ENCODE results near the gene ATP6V0E1.

The ATP6V0E1 gene

DNA sequence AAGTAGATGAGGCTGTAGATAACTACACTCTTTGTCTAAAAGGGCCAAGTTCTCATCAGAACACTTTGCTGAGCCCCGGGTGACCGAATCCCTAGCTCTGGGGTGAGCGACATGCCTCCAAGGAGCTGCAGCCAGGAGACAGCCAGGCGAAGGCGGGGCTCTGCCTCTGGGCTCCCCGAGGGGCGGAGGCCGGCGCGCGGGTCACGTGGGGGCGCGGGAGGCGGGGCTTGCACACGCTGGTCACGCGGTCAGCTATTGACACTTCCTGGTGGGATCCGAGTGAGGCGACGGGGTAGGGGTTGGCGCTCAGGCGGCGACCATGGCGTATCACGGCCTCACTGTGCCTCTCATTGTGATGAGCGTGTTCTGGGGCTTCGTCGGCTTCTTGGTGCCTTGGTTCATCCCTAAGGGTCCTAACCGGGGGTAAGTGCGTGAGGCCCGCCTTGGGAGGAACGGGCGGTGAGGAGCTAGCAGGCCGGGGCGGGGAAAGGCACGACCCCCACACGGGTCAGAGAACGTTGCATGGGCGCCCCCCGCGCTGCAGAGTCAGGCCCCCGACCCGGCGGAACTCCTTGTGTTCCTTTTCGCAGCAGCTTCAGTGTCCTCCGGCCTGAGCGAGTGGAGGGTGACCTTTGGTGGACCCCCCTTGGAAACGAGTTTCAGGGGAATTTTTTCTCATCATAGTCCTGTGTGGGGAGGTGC, at the start of gene ATP6V0E1:
TSS of gene ATP6V0E1 (plus strand) at position 230 of the 702 bp plus-strand sequence. CDS start at position 320, 90 bp downstream.
- peak; percentile 91 to 95 (median 93) for DNase-seq (ENCODE audit: low read depth in 3 of 3)

- no peak for DNase-seq (ENCODE audit: low read depth in 3 of 3)
Measured at GRCh38 chr5:172935096-172935495, 48.5 kb upstream of the ATP6V0E1 start.

GRCh38 chr5:172936401-172936800, 47.2 kb upstream of the ATP6V0E1 start:
- no peak for DNase-seq (ENCODE audit: low read depth in 3 of 3)

DNA sequence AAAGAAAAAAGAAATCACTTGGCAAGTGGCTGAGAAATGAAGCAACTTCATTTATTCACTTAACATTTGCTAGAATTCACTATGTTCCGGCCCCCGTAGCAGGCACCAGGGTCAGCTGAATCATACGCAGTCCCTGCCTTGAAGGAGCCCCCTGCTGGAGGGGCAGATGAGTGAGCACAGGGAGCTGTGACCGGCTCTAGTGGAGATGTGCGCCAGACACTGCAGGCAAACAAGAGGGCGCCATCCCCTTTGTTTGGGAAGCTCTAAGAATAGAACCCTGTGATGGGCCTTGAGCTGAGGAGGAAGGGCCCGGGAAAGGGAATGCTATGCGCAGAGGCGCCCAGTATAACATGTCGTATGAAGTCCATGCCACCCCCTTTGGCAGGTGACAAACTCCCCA, 44.5 kb upstream of the ATP6V0E1 start:
- no peak for DNase-seq (ENCODE audit: low read depth in 3 of 3)

DNA sequence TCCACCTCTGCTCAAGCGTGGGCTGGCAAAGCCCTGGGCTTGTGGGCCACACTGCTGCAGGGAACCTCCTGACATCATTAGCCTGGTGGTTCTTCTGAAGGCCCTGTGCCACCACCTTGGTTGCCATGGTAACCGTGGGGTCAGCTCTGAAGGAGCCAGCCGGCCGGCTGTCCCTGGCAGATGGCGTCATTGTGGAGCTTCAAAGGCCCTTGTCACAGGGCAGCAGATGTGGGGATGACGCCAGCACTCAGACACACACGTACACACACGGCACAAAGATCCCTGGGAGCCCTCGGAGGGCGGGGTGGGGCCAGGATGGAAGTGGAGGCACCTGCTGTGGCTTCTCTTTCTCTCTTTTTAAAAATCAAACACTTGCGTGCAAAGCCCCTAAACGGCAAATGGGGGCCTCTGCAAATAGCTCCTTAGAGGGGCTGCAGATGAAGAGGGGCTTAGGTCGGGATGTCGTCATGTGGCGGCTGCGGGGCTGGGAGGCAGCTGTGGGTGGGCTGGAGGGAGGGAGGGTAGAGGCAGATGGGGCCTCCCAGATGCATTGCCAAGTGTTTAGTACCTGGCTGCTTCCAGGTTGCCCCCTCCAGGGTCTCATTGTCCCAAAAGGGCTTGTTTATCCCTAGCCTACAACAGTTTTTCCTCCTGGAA, 43.8 kb upstream of the ATP6V0E1 start:
- no peak for DNase-seq (ENCODE audit: low read depth in 3 of 3)

DNA sequence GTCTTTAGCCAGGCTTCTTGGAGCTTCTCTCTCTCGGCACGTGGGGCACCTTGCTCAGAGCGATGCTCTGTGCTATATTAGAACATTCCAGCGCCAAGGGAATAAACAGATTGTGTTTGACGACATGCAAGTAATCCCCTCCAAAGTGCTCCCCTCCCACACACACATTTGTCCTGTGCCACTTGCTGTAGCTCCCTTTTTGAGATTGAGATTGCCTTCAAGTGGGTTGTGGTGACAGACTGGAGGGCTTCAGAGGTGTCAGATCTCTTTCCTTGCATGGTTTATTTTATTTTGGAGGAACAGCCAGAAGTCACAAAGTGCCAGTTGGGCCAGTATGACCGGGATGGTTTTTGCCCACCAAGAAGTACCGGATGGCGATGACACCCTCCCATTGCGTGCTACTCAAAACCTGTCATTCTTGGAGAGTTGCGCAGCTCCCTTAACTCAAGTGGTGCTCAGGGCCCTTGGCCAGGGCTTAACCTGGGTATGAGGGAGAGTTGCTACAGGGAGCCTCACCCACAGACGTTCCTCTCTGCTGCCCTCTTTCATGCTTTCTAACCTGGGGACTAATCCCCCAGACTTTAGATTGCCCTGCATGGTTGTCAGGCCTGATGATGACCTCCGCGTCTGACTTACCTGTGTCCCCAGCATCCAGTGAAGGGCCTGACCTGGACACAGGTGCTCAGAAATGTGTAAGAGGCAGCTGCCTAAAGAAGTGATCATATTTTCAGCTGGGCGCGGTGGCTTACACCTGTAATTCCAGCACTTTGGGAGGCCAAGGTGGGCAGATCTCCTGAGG, 43.1 kb upstream of the ATP6V0E1 start:
- no peak for DNase-seq (ENCODE audit: low read depth in 3 of 3)

- DNase-seq (ENCODE audit: low read depth in 3 of 3): no peak
Measured at GRCh38 chr5:172941067-172941516, 42.5 kb upstream of the ATP6V0E1 start.

GRCh38 chr5:172942556-172942955, 41.0 kb upstream of the ATP6V0E1 start:
- no peak for DNase-seq (ENCODE audit: low read depth in 3 of 3)

GRCh38 chr5:172943283-172943841, 40.2 kb upstream of the ATP6V0E1 start:
- DNase-seq (ENCODE audit: low read depth in 3 of 3): no peak

GRCh38 chr5:172943906-172944305, 39.7 kb upstream of the ATP6V0E1 start:
- no peak for DNase-seq (ENCODE audit: low read depth in 3 of 3)

- DNase-seq (ENCODE audit: low read depth in 3 of 3): no peak
Measured at GRCh38 chr5:172944741-172945140, 38.8 kb upstream of the ATP6V0E1 start.

GRCh38 chr5:172945151-172945550, 38.4 kb upstream of the ATP6V0E1 start:
- DNase-seq (ENCODE audit: low read depth in 3 of 3): no peak

- DNase-seq (ENCODE audit: low read depth in 3 of 3): no peak
Measured at GRCh38 chr5:172946146-172946545, 37.4 kb upstream of the ATP6V0E1 start.

- DNase-seq (ENCODE audit: low read depth in 3 of 3): no peak
Measured at GRCh38 chr5:172949426-172949825, 34.1 kb upstream of the ATP6V0E1 start.

DNA sequence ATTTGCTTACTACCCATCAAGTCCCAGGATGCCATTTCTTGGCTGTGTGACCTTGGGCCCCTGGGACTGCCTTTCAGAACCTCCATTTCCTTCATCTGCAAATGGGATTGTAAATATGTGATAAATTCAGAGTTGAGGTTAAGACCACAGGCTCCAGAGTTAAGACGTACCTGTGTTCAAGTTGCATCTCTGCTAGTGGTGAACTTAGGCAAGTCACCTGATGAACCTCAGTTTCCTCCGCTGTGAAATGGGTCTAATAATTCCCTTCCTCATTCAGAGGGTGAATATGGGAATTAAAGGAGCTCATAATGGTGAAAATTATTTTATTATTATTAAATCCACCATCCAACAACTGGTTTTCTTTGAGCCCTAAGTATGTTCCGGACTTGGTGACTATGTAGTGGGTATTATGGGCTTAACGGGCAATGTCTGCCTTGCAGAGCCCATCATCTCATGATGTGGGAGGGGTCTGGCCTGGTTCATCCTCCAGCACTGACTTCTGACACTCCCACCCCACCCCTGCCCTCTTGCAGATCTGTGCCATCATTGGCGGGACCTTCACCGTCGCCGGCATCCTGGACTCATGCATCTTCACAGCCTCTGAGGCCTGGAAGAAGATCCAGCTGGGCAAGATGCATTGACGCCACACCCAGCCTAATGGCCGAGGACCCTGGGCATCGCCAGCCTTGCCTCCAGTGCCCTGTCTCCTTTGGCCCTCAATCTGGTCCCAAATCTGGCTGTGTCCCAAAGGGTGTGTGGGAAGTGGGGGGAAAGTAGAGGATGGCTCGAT, 33.2 kb upstream of the ATP6V0E1 start:
- DNase-seq (ENCODE audit: low read depth in 3 of 3): no peak

DNA sequence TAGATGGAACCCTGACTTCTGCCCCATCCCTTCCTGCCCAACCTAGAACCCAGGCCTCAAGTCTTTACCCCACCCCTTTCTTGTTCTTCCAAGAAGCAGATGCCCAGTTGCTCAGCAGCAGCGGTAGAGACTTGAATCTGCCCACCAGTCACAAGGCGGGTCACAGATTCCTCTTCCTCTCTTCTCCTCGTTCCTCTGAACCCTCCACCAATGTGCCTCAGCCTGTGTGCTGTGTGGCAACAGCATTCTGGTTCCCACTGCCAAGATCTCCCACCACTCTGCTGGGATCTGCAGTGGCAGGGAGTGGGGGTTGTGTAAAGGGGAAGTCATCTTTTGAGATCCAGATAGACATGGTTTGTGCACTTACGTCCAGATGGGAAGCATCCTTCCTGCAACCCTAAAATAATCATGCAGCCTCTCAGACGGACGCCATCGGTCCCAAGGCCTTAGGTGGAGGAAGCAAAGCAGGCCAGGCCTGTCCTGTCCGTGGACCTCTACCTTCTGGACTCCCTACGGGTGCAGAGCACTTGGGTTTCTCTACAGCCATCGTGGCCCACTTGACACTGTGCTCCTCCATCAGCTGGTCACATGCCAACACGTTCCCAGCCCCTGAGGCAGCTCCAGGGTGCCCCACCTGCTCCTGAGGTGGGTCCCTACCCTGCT, 32.1 kb upstream of the ATP6V0E1 start:
- DNase-seq (ENCODE audit: low read depth in 3 of 3): no peak

DNA sequence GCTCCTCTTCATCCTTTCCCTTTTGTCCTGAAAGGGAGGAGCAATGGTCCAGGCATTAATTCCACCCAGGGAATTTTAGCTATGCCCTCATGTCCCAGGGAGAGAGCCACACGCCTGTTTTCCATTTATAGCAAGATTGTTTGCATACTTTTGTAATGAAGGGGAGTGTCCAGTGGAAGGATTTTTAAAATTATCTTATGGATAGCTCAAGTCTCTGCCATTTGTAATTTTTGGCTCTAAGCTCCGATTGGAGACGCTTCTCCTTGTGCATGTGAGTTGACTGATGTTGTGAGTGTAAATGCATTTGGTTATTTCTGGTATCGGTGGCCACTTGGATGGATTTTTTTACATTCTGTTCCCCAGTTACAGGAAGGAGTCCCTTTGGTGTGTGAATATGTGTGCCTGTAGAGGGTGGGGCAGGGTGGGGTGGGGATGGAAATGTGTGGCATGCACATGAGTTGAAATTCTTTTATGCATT, 31.5 kb upstream of the ATP6V0E1 start:
- no peak for DNase-seq (ENCODE audit: low read depth in 3 of 3)

GRCh38 chr5:172953776-172954675, 29.5 kb upstream of the ATP6V0E1 start:
- no peak for DNase-seq (ENCODE audit: low read depth in 3 of 3)

DNA sequence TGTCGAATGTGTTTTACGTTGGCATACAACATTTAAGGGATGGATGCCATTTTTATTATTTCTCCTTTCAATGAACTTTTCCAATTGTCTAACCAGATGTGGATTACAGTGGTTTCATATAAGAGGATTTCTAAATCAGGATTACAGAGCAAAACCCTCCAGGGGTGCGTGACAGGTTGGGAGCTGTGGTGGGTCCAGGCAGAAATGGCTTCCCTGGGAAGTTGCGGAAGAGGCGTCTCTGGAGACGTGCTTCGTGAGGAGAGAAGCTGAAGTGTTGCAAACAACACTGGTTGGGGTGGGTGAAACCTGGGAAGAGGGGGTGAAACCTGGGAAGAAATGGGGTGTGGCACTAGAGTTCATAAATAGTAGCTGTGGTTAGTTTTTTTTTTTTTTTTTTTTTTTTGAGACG, 28.8 kb upstream of the ATP6V0E1 start:
- DNase-seq (ENCODE audit: low read depth in 3 of 3): no peak

GRCh38 chr5:172956228-172956627, 27.3 kb upstream of the ATP6V0E1 start:
- DNase-seq (ENCODE audit: low read depth in 3 of 3): no peak
